Transverse colon (tissue), 4 donors: Measurements from ENCODE around the gene DPH1. TPM values are rescaled to one million over a fixed set of nuclear protein-coding genes. Genes with fewer than 3 reads are reported as not detected.
"Not testable (repeated sequence)": the region's sequence is repeated elsewhere in the genome, so short reads cannot be mapped to it uniquely, and the experiment has no call there.

Experiments
- DNase-seq: peaks from one replicate; pipeline ENCODE4 v3.0.0-alpha.2; 2019
- H3K27ac ChIP-seq, 4 donors: fragments of 200-600 bp; sonication (generic); 2 replicates each; pipeline ENCODE4 v1.5.1; 2016 to 2018; ENCODE audit warnings: inconsistent platforms in 4 of 4
- H3K27me3 ChIP-seq: fragments of 200-600 bp; sonication (generic); 2 replicates; pipeline ENCODE4 v1.5.1; 2017; ENCODE audit warnings: inconsistent platforms
- H3K36me3 ChIP-seq, 4 donors: fragments of 200-600 bp; sonication (generic); 2 replicates each; pipeline ENCODE4 v1.5.1; 2017 to 2019; ENCODE audit warnings: inconsistent platforms in 4 of 4
- H3K4me1 ChIP-seq, 4 donors: fragments of 200-600 bp; sonication (generic); 2 replicates each; pipeline ENCODE4 v1.5.1; 2017 to 2020; ENCODE audit warnings: inconsistent platforms in 4 of 4
- H3K4me3 ChIP-seq, 4 donors: fragments of 200-600 bp; sonication (generic); 1 replicate in 1 of 4; 2 replicates in 3 of 4; pipeline versions ENCODE4 v1.5.1 to v1.6.1; 2017 to 2019; ENCODE audit warnings: inconsistent platforms in 4 of 4
- H3K9me3 ChIP-seq, 2 donors: fragments of 200-600 bp; sonication (generic); 2 replicates each; pipeline ENCODE4 v1.5.1; 2017 to 2019; ENCODE audit warnings: inconsistent platforms in 2 of 2
- EP300 ChIP-seq: sonication (generic); formaldehyde crosslinking; IDR thresholded peaks from one replicate; pipeline ENCODE4 v1.6.1; 2017; ENCODE audit warnings: antibody characterized with exemption, low read depth
- POLR2A ChIP-seq: fragments of 450-650 bp; IDR thresholded peaks from one replicate; pipeline ENCODE4 v1.6.1; 2016; ENCODE audit warnings: antibody characterized with exemption, mild to moderate bottlenecking, moderate library complexity
- POLR2AphosphoS5 ChIP-seq, 3 donors: sonication (generic); formaldehyde crosslinking; IDR thresholded peaks; one replicate each; pipeline ENCODE4 v1.6.1; 2016; ENCODE audit warnings: antibody characterized with exemption in 3 of 3
- WGBS, 2 donors: methylation state at CpG; one replicate each; pipeline ENCODE4 v1.1.5; 2018; ENCODE audit warnings: low coverage in 1 of 2; 5-methylcytosine and 5-hydroxymethylcytosine counted together
- in situ Hi-C, 4 donors: fragments of 200-750 bp; cut with MboI; loops; one replicate each; pipeline versions ENCODE4 v1.15.0 to v1.15.1; 2017; ENCODE audit warnings: low sequenced_read_pairs in 3 of 4, low pct_ligation_motif_present in 1 of 4, low pct_unique_long_range_greater_than_20kb in 1 of 4
- intact Hi-C: fragments of 100-400 bp; cut with DNase I; formaldehyde crosslinking; loops from one replicate; pipeline ENCODE4 v1.15.1; 2023; ENCODE audit warnings: low total_unique reads
- total RNA-seq, 4 donors: library from RNA; depleted of rRNA; stranded (reverse); fragments of >200 nt; gene quantifications; one replicate each; pipeline ENCODE4 v1.1.0, GENCODE V29; 2016
- TF ChIP-seq, protein P1 (sequence below), 5 experiments: fragments of 200-600 bp in 3 of 5; fragments of 450-650 bp in 2 of 5; sonication (generic) in 3 of 5; IDR thresholded peaks; 1 replicate in 2 of 5; 2 replicates in 3 of 5; pipeline ENCODE4 v1.5.1; 2016 to 2017; ENCODE audit warnings: antibody characterized with exemption in 5 of 5, inconsistent platforms in 3 of 5, mild to moderate bottlenecking in 2 of 5, moderate library complexity in 1 of 5

DPH1 gene
- total RNA-seq, 4 donors from 2014 or later: 32.4 to 88.8 (median 58.9) TPM

- H3K4me1 ChIP-seq: peaks cover 0 to 19% (median 10%) of the 10 kb centered on the region in 4 donors
- H3K4me3 ChIP-seq: no peak overlapping the region
- H3K36me3 ChIP-seq: no peaks in the 10 kb centered on the region
- in situ Hi-C loops: loop anchor here in 3 of 4 donors (10.0 kb wide), 2 partner anchors 97 to 107 kb away; no protein-coding TSS in a partner anchor
- TF ChIP-seq, protein P1, sequence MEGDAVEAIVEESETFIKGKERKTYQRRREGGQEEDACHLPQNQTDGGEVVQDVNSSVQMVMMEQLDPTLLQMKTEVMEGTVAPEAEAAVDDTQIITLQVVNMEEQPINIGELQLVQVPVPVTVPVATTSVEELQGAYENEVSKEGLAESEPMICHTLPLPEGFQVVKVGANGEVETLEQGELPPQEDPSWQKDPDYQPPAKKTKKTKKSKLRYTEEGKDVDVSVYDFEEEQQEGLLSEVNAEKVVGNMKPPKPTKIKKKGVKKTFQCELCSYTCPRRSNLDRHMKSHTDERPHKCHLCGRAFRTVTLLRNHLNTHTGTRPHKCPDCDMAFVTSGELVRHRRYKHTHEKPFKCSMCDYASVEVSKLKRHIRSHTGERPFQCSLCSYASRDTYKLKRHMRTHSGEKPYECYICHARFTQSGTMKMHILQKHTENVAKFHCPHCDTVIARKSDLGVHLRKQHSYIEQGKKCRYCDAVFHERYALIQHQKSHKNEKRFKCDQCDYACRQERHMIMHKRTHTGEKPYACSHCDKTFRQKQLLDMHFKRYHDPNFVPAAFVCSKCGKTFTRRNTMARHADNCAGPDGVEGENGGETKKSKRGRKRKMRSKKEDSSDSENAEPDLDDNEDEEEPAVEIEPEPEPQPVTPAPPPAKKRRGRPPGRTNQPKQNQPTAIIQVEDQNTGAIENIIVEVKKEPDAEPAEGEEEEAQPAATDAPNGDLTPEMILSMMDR (IDR thresholded peaks at IDR 0.05): no peak
- TF ChIP-seq POLR2AphosphoS5 (IDR thresholded peaks at IDR 0.05): no peak
- no peak for TF ChIP-seq POLR2A
- no peak for TF ChIP-seq EP300
- H3K27me3 ChIP-seq: no peaks in the 10 kb centered on the region
- intact Hi-C loops: no loop called here
- DNase-seq: peak; percentile 68
- H3K9me3 ChIP-seq: no peaks in the 10 kb centered on the region
- peak overlapping the region; percentile 5 to 38 (median 25) for H3K27ac ChIP-seq
- 35 to 43% methylated on average over 5 to 23 of the region's 24 CpGs for WGBS, 2 donors
Measured at GRCh38 chr17:2011411-2012371, 18.3 kb upstream of the DPH1 start.

GRCh38 chr17:2012499-2012898 is 17.5 kb upstream of the DPH1 start:
- peaks cover 0 to 19% (median 10%) of the 10 kb centered on the region in 4 donors for H3K4me1 ChIP-seq
- DNase-seq: no peak
- TF ChIP-seq, protein P1 (IDR thresholded peaks at IDR 0.05): no peak
- TF ChIP-seq EP300: no peak
- intact Hi-C loops (no loop called here), in situ Hi-C loops (loop anchor here in 3 of 4 donors (10.0 kb wide), 2 partner anchors 98 to 108 kb away; no protein-coding TSS in a partner anchor)
- no peak overlapping the region for H3K4me3 ChIP-seq
- no peaks in the 10 kb centered on the region for H3K27me3 ChIP-seq
- WGBS, 2 donors: 67 to 93% methylated on average over 1 to 4 of the region's 4 CpGs
- peak overlapping the region; percentile 5 to 38 (median 25) for H3K27ac ChIP-seq
- H3K36me3 ChIP-seq: no peaks in the 10 kb centered on the region
- H3K9me3 ChIP-seq: no peaks in the 10 kb centered on the region

GRCh38 chr17:2013220-2013993 is 16.5 kb upstream of the DPH1 start:
- H3K4me3 ChIP-seq, intact Hi-C loops, H3K36me3 ChIP-seq, DNase-seq, H3K27ac ChIP-seq, H3K9me3 ChIP-seq, H3K27me3 ChIP-seq: not testable (repeated sequence)
- in situ Hi-C loops: loop anchor here in 3 of 4 donors (10.0 kb wide), 2 partner anchors 99 to 109 kb away; no protein-coding TSS in a partner anchor
- 90% methylated on average over 6 of the region's 6 CpGs; no CpG with 5 or more reads in 1 of the 2 donors for WGBS, 2 donors
- H3K4me1 ChIP-seq: peaks cover 0 to 19% (median 10%) of the 10 kb centered on the region in 4 donors

DNA sequence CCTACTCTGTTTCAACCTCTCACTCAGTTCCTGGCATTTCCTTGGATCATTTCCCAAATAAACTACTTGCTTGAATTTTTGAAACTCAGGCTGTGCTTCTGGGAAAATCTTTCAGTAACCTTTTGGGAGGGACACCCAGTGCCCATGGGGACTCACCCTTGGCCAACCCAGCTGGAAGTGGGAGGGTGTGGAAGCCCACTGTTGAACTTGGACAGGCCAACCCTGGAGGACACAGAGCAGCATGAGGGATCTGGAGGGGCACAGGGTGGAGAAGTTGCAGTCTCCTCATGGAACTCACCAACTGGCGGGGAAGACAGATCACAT is 16.0 kb upstream of the DPH1 start:
- DNase-seq: no peak
- WGBS, 2 donors: 80% methylated on average over 1 of the region's 1 CpG; no CpG with 5 or more reads in 1 of the 2 donors
- Histone ChIP-seq H3K36me3 (no peaks in the 10 kb centered on the region), H3K4me3 (no peak overlapping the region), H3K4me1 (peaks cover 0 to 16% (median 8%) of the 10 kb centered on the region in 4 donors), H3K9me3 (no peaks in the 10 kb centered on the region), H3K27me3 (peaks cover 9% of the 10 kb centered on the region), H3K27ac (no peak overlapping the region)
- TF ChIP-seq POLR2A: no peak
- no peak for TF ChIP-seq POLR2AphosphoS5 (IDR thresholded peaks at IDR 0.05)
- intact Hi-C loops: no loop called here
- in situ Hi-C loops: loop anchor here in 3 of 4 donors (10.0 kb wide), 2 partner anchors 99 to 109 kb away; no protein-coding TSS in a partner anchor
